ENCODE measurements around the gene C11orf65. TPM values are rescaled to one million over a fixed set of nuclear protein-coding genes. Genes with fewer than 3 reads are reported as not detected.

C11orf65 gene
- total and polyA plus RNA-seq, 7 donors: 0.14 to 1.1 (median 0.42) TPM; not detected in 2

DNA sequence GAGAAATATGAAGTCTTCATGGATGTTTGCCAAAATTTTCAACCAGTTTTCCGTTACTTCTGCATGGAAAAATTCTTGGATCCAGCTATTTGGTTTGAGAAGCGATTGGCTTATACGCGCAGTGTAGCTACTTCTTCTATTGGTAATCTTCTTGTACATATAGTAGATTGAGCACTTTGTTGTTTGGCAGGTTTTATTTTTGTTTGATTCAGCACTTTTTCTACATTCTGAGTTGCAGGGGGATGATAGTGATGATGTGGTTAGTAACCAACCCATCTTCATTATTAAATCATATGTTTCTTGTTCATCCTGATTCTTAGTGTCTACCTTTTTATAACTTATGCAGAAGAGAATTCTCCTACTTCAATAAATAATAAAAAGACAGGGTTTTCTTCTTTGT, 121.6 kb downstream of the C11orf65 start:
- Histone ChIP-seq H3K36me3 (peaks cover 0 to 53% (median 0%) of the 10 kb centered on the region in 4 donors), H3K4me3 (no peak overlapping the region)
- intact Hi-C loops (cut with DNase I): no loop called here

DNA sequence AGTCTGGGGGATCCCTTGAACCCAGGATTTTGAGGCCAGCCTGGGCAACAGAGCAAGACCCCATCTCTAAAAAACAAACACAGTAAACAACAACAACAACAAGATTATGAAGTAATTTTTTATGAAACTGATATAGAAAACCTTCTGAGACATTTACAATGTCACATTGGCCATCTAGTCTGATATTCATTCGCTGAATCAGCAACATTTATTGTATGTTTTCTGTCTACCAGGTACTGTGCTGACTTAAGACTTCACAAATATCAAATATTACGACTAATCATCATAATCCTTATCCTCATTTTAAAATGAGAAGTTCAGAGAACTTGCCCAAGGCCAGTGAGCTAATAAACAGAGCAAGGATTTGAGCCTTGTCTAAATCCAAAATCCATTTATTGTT, 123.6 kb downstream of the C11orf65 start:
- WGBS, 2 donors: 95 to 98% methylated on average over 2 of the region's 2 CpGs

More for the DNA sequence above, 121.6 kb downstream of the C11orf65 start:
- Histone ChIP-seq H3K27me3 (no peaks in the 10 kb centered on the region), H3K9me3 (no peaks in the 10 kb centered on the region), H3K27ac (no peak overlapping the region), H3K4me1 (no peaks in the 10 kb centered on the region)
- TF ChIP-seq POLR2A (IDR thresholded peaks at IDR 0.05): no peak
- no peak for TF ChIP-seq EP300 (IDR thresholded peaks at IDR 0.05)
- no peak for TF ChIP-seq POLR2AphosphoS5 (IDR thresholded peaks at IDR 0.05)
- TF ChIP-seq, protein P1, sequence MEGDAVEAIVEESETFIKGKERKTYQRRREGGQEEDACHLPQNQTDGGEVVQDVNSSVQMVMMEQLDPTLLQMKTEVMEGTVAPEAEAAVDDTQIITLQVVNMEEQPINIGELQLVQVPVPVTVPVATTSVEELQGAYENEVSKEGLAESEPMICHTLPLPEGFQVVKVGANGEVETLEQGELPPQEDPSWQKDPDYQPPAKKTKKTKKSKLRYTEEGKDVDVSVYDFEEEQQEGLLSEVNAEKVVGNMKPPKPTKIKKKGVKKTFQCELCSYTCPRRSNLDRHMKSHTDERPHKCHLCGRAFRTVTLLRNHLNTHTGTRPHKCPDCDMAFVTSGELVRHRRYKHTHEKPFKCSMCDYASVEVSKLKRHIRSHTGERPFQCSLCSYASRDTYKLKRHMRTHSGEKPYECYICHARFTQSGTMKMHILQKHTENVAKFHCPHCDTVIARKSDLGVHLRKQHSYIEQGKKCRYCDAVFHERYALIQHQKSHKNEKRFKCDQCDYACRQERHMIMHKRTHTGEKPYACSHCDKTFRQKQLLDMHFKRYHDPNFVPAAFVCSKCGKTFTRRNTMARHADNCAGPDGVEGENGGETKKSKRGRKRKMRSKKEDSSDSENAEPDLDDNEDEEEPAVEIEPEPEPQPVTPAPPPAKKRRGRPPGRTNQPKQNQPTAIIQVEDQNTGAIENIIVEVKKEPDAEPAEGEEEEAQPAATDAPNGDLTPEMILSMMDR (IDR thresholded peaks at IDR 0.05): no peak
- DNase-seq: no peak
- 96 to 97% methylated on average over 4 of the region's 4 CpGs for WGBS, 2 donors

DNA sequence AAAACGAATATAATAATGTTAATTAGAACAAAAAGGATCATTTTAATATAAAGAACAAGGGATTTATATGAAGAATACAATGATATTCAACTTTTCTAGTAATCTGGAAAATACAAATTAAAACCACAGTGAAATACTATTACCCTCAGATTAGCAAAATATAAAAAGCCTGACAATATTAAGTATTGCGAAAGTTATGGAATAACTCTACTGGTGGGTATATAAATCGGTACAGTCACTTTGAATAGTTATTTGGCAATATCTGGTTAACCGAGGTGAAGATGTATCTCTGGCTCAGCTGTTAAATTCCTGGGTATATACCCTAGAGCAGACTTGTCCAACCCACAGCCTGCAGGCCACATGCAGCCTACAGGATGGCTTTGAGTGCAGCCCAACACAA, 125.7 kb downstream of the C11orf65 start:
- H3K27me3 ChIP-seq: no peaks in the 10 kb centered on the region
- no peaks in the 10 kb centered on the region for H3K9me3 ChIP-seq
- H3K4me1 ChIP-seq: no peaks in the 10 kb centered on the region
- no peak overlapping the region for H3K27ac ChIP-seq
- intact Hi-C loops (cut with DNase I): no loop called here
- 94 to 97% methylated on average over 4 of the region's 4 CpGs for WGBS, 2 donors
- no peak overlapping the region for H3K4me3 ChIP-seq
- DNase-seq: no peak
- no peak for TF ChIP-seq EP300 (IDR thresholded peaks at IDR 0.05)
- TF ChIP-seq POLR2A (IDR thresholded peaks at IDR 0.05): no peak
- TF ChIP-seq POLR2AphosphoS5 (IDR thresholded peaks at IDR 0.05): no peak
- TF ChIP-seq, protein P1 (IDR thresholded peaks at IDR 0.05): no peak
- peaks cover 0 to 28% (median 0%) of the 10 kb centered on the region in 4 donors for H3K36me3 ChIP-seq

More for the DNA sequence above, 123.6 kb downstream of the C11orf65 start:
- H3K9me3 ChIP-seq: no peaks in the 10 kb centered on the region
- no peak for TF ChIP-seq EP300 (IDR thresholded peaks at IDR 0.05)
- TF ChIP-seq POLR2AphosphoS5 (IDR thresholded peaks at IDR 0.05): no peak
- TF ChIP-seq, protein P1 (IDR thresholded peaks at IDR 0.05): no peak
- no peak overlapping the region for H3K4me3 ChIP-seq
- H3K36me3 ChIP-seq: peaks cover 0 to 34% (median 0%) of the 10 kb centered on the region in 4 donors
- no peak overlapping the region for H3K27ac ChIP-seq
- DNase-seq: no peak
- H3K4me1 ChIP-seq: no peaks in the 10 kb centered on the region
- intact Hi-C loops (cut with DNase I): no loop called here
- H3K27me3 ChIP-seq: no peaks in the 10 kb centered on the region

DNA sequence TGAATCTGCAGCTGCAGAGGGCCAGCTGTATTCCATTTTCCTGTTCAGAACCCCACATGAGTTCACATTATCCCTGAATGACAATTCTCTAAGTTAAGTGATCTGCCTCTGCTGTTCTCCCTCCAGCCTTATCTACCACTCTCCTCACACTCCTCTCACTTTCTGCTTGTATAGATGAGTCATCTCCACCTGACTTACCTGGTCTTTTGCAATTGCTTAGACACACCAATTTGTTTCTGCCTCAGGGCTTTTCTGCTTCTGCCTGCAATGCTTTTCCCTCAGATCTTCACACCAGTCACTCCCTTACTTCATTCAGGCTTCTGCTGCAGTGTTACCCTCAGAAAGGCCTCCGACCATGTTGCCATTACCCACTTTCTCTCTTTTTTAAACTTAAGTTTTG, 126.4 kb downstream of the C11orf65 start:
- Histone ChIP-seq H3K4me3 (no peak overlapping the region), H3K36me3 (peaks cover 0 to 28% (median 1%) of the 10 kb centered on the region in 4 donors), H3K27ac (no peak overlapping the region), H3K9me3 (no peaks in the 10 kb centered on the region), H3K27me3 (no peaks in the 10 kb centered on the region), H3K4me1 (no peaks in the 10 kb centered on the region)
- TF ChIP-seq POLR2A (IDR thresholded peaks at IDR 0.05) (no peak), EP300 (IDR thresholded peaks at IDR 0.05) (no peak), POLR2AphosphoS5 (IDR thresholded peaks at IDR 0.05) (no peak)
- TF ChIP-seq, protein P1 (IDR thresholded peaks at IDR 0.05): no peak
- intact Hi-C loops (cut with DNase I): no loop called here
- no peak for DNase-seq
- WGBS, 2 donors: 97% methylated on average over 1 of the region's 1 CpG

DNA sequence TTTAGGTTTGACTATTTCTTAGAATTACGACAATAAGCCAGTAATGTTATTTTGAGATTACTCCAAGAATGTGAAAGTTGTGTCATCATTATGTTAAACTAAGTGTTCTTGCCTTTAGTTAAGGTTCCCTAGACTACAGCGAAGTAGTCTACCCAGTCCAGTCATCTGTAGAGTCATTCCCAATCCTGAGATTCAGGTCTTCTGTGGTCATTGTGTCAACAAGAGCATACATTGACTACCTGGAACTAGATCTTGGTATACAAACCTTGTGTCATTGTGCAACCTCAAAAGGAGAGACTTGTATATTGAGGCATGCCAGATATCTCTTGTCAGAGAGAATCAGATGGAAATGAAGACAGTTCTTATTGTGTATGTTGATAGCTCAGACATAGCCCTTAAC, 128.6 kb downstream of the C11orf65 start:
- Histone ChIP-seq H3K4me3 (no peak overlapping the region), H3K27ac (no peak overlapping the region), H3K4me1 (no peaks in the 10 kb centered on the region), H3K36me3 (peaks cover 0 to 41% (median 5%) of the 10 kb centered on the region in 4 donors), H3K9me3 (no peaks in the 10 kb centered on the region), H3K27me3 (no peaks in the 10 kb centered on the region)
- TF ChIP-seq, protein P1 (IDR thresholded peaks at IDR 0.05): no peak
- TF ChIP-seq POLR2A (IDR thresholded peaks at IDR 0.05) (no peak), POLR2AphosphoS5 (IDR thresholded peaks at IDR 0.05) (no peak), EP300 (IDR thresholded peaks at IDR 0.05) (no peak)
- intact Hi-C loops (cut with DNase I): loop anchor here (10.0 kb wide), 1 partner anchor 316 kb away; no protein-coding TSS in a partner anchor
- WGBS, 2 donors: 96% methylated on average over 2 of the region's 2 CpGs
- no peak for DNase-seq

All from sigmoid colon (tissue), 7 donors.